NCI-H82 (cell line): ENCODE data around the gene DIS3L.
"Not testable (repeated sequence)": the region's sequence is repeated elsewhere in the genome, so short reads cannot be mapped to it uniquely, and the experiment has no call there.

Source experiments
- DNase-seq: peaks from one replicate; lab custom pipeline; 2025; lab: John Stamatoyannopoulos, UW

DIS3L gene

GRCh38 chr15:66310786-66311185, 17.4 kb downstream of the DIS3L start:
- no peak for DNase-seq

GRCh38 chr15:66312144-66312543, 18.8 kb downstream of the DIS3L start:
- no peak for DNase-seq

- DNase-seq, result no peak
These were observed 30.1 kb downstream of the DIS3L start for GRCh38 chr15:66323312-66323928.

GRCh38 chr15:66326051-66326450, 32.7 kb downstream of the DIS3L start:
- DNase-seq, result no peak

- peak; percentile 30 for DNase-seq
These were observed 34.4 kb downstream of the DIS3L start for GRCh38 chr15:66327736-66328135.

GRCh38 chr15:66328771-66329170, 35.4 kb downstream of the DIS3L start:
- no peak for DNase-seq

- DNase-seq, result not testable (repeated sequence)
These were observed 55.2 kb downstream of the DIS3L start for GRCh38 chr15:66348530-66348929.

GRCh38 chr15:66356077-66356358, 62.6 kb downstream of the DIS3L start:
- DNase-seq, result no peak

GRCh38 chr15:66356359-66357236, 63.2 kb downstream of the DIS3L start, which contains the start of gene TIPIN:
TIPIN (minus strand) TSS chr15:66356685; CDS start chr15:66352947, 3,738 bp downstream.
- peak; percentile 98 for DNase-seq

GRCh38 chr15:66359740-66360139, 66.4 kb downstream of the DIS3L start:
- DNase-seq, result no peak

GRCh38 chr15:66361745-66362460, 68.5 kb downstream of the DIS3L start:
- DNase-seq, result not testable (repeated sequence)

GRCh38 chr15:66362776-66363175, 69.4 kb downstream of the DIS3L start:
- no peak for DNase-seq

- no peak for DNase-seq
These were observed 71.7 kb downstream of the DIS3L start for GRCh38 chr15:66364944-66365528.

GRCh38 chr15:66369773-66370651, 76.6 kb downstream of the DIS3L start:
- DNase-seq, result peak; percentile 63

GRCh38 chr15:66374179-66374578, 80.8 kb downstream of the DIS3L start:
- no peak for DNase-seq

GRCh38 chr15:66378814-66379430, 85.6 kb downstream of the DIS3L start:
- DNase-seq, result no peak

- not testable (repeated sequence) for DNase-seq
These were observed 88.0 kb downstream of the DIS3L start for GRCh38 chr15:66381376-66381775.
